Endothelial cell of hepatic sinusoid (primary cell): Measurements from ENCODE around the gene NTHL1.

Experiments used
- in situ Hi-C: cut with HindIII; loops from 2 replicates; pipeline ENCODE4 v1.10.0; 2017; ENCODE audit warnings: low sequenced_read_pairs

NTHL1 gene

DNA sequence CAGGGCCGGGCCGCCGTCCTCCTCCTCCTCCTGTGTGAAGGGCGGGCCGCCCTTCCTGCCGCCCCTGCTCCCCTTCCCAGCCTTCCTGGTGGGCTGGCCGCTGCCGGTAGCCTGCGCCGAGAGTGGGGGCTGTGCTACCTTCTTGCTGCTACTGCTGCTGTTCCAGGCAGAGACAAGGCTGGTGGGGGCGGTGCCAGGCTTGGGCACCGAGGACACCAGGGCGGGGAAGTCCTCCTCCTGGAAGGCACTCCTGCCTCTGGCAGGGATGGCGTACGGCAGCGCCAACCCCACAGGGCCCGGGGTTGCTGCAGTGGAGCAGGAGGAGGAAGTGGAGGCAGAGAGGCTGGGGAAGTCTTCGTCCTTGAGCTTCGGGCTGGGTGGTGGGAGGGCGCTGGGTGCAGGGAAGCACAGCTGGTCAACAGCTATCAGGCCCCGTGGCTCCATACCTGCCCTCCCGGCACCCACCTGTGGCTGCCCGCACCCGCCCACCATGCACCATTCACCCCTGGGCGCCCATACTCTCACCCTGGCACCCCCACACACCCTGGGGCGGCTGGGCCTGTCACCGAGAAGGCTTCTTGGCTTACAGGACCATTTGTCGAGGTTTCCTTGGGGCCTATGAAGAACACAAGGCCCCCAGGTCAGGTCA is 47.6 kb downstream of the NTHL1 start:
- in situ Hi-C loops, result no loop called here

DNA sequence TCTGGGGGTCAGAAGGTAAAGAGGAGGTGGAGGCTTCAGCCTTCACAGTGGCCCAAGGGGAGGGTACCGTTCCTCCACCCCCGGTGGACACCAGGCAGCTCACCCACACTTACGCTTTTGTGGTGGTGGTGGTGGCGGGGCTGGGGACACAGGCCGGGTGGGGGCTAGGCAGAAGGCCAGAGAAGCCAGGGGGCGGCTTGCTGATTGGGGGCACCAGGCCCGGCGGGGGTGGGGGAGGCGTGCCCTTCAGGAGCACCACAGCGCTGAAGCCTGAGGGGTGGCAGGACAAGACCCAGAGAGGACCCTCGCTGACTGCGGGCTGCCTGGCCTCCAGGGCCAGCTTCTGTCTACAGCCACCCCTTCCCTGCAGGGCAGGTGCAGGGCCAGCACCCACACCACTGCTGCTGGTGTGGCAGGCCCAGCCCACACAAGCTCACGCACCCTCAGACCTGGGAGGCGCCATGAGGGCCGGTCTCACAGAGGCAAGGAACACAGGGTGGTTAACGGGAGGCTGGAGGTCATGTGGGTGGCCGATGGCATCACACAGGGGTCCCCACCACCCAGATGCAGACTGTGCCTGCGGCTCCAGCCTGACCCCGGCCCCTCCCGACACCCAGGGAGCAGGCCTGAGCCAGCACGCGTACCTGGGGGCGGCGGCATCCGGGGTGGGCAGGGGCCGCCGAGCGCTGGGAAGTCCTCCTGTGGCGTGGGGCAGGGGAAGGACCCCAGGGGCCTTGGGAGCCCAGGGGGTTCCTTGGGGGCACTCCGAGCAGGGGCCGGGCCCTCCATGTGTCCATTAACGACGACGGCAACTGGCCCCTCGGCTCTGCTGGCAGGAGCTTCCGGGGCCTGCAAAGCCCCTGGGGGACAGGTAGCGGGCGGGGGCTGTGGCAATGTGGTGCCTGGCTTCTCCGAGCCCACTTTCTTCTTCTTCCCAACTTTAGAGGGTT is 48.5 kb downstream of the NTHL1 start:
- in situ Hi-C loops, result no loop called here

DNA sequence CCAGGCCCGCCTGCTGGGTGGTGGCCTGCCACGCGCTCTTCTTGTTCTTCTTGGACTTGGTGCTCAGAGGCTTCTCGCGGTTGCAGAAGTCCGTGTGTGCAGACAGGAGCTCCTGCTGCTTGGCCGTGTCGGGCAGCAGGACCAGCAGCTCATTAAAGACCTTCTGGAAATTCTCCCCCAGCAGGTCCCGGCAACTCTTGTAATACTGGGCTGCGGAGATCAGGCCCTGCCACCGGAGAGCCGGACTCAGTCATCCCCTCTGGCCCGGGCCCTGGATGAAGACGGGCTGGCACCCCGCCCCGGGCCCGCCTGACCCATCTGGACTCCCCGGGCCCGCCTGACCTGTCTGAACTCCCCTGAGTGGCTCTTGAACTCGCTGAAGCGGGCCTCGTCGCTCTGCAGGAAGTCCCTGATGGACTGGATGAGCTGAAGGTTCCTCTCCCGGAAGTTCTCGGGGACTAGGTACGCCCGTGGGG is 49.2 kb downstream of the NTHL1 start:
- in situ Hi-C loops, result no loop called here

DNA sequence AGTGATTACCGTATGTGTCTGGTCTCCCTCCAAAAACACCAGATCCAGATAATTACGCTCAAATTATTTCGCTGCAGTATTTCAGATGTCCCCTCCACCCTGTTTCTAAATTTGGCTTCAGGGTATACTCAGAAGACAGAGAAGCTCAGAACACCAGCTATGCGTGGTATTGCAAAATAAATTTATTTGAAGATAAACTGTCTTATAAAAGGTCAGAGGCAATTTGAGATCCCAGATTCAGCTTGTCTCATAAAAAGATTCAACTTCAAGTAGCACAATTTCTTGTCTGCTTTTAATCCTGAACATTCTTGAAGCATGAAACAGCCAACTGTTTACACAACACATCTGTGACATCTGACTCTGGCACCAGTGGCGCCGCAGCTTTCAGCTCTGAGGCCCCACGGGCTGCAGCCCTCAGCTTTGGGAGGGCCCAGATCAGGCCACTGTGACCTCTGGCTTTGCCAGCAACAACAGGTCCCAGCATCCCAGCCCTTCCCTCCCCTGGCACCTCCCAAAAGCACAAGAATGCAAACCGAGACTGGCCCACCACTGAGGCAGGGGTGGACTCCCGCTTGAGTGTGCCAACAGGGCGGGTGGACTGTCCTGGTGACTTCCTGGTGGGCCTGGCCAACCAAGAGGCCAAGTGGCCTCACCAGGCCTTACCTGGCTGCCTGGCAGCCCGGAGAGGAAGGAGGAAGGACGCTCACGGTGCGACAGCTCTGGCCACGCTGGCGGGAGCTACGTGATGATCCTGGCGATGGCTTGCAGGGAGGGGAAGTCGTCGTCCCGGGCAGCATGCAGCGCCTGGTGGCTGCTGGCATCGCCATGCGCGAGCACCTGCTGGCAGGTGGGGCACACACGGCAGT is 49.9 kb downstream of the NTHL1 start:
- in situ Hi-C loops, result no loop called here

DNA sequence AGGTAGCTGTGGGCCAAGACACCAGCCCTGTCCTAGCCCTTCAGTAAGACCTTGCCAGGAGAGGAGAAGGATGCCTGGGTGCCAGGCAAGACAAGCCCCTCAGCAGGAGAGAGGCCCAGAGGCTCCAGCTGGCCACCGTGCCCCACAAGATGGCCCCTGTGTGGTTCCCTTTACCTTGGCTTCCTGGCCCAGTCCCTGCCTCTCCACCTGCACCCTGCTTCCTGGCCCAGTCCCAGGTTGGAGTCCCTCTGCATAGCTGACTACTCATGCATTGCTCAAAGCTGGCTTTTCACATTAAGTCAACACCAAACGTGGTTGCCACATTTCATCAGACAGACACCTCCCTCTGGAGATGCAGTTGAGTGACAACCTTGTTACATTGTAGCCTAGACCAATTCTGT is 53.9 kb downstream of the NTHL1 start:
- in situ Hi-C loops, result no loop called here

DNA sequence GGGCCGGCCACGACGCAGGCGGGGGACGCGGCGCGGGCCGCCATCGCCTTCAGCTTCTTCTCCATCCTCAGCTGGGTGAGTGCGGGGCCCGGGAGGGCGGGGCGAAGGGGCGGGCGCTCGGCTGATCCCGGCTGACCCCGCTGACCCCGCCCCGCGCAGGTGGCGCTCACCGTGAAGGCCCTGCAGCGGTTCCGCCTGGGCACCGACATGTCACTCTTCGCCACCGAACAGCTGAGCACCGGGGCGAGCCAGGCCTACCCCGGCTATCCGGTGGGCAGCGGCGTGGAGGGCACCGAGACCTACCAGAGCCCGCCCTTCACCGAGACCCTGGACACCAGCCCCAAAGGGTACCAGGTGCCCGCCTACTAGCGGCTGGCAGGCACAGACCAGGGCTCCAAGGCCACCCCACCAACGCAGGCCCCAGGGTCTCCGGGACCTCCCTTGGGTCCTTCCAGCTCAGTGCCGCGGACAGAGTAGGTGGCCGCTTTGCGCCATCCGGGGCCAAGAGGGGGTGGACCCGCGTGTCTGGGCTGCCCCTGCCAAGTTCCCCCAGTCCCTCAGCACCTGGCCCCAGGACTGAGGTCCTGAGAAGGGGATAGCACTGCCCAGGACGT is 54.8 kb downstream of the NTHL1 start:
- in situ Hi-C loops, result no loop called here

DNA sequence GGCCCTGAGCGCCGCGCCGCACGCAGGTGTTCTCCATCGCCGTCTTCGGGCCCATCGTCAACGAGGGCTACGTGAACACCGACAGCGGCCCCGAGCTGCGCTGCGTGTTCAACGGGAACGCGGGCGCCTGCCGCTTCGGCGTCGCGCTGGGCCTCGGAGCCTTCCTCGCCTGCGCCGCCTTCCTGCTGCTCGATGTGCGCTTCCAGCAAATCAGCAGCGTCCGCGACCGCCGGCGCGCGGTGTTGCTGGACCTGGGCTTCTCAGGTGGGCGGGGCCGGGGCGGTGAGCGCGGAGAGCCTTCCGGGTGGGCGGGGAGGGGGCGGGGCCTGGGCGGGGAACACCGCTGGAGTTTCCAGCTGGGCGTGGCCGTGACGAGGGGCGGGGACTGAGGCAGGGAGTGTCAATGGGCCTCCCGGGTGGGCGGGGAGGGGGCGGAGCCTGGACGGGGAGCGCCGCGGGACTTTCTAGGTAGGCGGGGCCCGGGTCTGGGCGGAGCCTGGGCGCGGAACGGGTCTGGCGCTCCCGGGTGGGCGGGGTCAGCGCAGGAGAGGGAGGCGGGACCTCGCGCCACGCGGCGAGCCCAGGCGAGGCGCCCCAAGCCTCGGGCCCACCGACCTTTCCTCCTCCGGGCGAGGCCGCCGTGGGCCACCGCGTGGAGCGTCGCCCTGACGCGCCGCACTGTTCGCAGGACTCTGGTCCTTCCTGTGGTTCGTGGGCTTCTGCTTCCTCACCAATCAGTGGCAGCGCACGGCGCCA is 55.5 kb downstream of the NTHL1 start:
- in situ Hi-C loops, result no loop called here

DNA sequence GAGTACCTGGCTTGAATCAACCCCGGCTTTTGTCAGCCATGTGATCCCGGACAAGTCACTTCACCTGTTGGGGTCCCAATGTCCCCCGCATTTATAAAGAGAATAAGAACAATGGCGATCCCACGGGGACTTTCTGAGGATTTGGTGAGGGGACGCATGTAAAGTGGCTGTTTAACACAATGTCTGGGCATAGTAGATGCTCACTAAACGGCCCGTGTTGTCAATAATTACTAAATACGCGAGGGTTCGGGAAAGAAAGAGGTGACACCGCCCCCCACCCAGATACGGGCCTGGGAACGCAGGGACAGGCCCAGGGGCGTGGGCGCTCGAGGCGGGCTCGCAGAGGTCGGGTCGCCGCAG is 56.1 kb downstream of the NTHL1 start:
- in situ Hi-C loops, result no loop called here

DNA sequence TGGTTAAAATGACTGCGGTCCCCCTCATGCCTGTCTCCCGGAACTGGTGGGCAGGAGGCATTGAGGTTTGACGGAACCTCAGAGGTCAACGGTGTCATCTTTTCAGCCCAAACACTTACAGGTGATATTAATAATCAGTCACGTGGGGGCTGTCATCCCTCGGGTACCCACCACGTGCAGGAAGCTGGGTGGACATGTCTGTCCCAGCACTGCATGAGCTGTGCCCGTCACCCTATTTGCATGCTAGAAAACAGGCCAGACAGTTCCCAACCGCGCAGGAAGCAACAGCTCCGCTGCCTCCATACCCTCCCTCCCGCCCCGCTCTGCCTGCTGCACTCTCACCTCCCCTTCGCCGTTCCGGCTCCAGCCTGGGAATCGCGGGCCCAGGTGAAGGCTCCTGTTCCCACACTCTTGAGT is 56.5 kb downstream of the NTHL1 start:
- in situ Hi-C loops, result no loop called here

DNA sequence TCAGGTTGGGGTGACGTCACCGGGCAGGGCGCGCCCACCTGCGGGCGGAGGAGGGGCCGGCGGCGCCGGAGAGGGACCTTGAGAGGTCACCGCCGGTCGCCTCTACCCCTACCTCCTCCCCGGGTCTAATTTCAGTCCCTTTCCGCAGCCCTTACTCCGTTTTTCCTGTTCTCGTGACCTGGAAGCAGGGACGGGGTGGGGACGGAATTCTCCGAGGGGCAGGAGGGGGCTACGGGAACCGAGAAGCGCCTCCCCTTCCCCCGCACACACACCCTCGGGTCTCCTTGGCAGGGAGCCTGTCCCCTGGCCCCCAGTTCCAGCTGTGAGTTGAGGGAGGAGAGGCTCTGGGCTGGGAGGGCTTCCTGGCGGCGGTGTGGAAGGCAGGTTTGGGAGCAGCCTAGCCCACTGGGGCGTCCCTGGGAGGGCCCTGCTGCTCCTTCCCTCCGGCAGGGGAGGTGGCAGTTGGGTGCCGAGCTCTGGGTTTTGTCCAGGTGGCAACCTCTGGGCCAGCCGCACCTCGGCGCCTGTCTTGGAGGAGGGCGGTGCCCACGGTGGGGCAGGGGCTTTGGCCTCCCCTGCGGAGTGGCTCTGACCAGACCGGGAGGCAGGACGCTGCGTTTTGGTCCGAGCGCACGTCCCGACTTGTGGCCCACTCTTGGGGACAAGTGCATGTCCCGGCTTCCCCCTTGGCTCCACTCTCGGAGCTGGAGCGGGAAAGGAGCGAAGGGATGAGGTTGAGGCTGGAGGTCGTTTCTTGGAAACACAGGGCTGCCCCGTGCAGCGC is 57.1 kb downstream of the NTHL1 start:
- in situ Hi-C loops, result no loop called here

DNA sequence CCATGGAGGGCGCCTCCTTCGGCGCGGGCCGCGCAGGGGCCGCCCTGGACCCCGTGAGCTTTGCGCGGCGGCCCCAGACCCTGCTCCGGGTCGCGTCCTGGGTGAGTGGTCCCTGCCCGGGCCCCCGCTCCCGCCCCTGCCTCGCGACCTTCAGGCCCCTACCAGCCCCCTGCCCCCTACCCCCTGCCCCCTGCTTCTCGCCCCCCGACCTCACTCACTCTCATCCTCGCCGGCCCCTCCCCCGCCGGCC is 57.6 kb downstream of the NTHL1 start:
- in situ Hi-C loops, result no loop called here
